SIG-M5 (cell line): ENCODE results near the gene CTBP2.
"Not testable (repeated sequence)": the region's sequence is repeated elsewhere in the genome, so short reads cannot be mapped to it uniquely, and the experiment has no call there.

Source experiments
- DNase-seq: peaks from one replicate; lab custom pipeline; 2025; lab: John Stamatoyannopoulos, UW

The CTBP2 gene

DNA sequence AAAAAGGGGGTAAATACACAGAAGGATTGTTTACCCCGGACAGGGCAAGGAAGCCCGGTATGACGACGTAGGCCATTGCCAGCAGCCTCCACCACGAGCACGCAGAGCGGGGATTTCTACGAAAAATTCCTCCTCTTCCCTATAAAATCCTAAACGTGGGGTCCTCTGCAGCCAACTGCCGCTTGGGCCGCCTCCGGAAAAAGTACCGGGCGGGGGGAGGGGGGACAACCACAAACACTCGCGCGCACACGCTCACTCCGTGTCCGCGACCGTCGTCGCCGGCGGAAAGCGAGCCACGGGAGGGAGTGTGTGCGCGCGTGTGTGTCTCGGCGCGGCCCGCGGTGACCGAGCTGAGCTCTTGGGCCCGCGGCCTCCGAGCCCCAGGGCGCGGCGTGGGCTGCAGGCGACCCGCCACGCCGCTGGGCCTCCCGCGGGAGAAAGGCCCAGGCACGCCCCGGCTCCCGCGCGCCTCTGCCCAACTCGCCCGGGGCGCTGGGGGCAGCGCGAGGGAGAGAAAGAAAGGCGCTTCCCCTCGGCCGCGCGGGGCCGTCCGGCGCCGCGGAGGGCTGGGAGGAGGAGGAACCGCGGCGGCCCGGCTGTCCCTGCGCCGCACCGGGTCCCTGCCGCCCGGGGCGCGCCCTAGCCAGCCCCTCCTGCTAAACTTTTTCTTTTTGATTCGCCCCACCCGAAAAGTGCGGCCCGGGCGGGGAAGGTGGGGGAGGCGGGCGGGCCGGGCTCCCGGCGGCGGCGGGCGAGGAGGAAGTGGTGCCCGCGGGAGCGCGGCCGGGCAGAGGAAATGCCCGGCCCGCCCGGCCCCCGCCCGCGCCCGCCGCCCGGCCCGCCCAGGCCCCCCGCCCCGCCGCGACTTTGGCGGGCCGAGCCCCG, 1.5 kb downstream of the CTBP2 start:
- no peak for DNase-seq

DNA sequence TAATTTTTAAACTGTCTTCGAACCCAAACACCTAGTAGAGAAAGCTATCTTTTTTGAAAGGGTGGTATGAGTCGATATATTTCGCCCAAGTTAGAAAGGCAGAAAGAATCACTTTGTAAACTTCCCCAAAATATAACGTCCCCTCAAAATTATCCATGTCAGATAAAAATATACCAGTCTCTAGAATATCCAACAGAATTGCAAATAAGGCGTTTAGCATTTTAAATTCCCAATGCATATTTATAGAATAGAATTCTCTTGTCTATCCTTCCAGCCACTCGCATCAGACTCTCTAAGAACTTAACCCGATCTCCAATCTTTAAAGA, 2.1 kb downstream of the CTBP2 start:
- DNase-seq = no peak

DNA sequence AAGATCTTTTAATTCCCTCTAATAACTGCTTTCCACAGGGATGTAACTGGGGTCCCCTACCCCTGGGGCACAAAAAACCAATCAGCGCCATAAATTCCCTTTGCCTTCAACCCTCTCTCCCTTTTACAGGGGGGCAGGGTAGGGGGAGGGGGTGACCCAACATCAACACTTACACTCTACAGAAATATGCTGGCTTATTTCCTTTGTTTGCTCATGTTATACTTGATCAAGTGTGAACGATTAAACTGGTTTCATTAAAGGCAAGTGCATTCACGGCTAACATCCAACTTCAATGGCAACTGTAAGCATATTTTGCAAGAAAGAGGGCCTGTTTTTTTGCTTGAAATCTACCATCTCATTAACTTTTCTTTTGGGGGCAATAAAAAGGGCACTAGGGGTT, 2.9 kb downstream of the CTBP2 start:
- no peak for DNase-seq

GRCh38 chr10:125156739-125157480, 3.5 kb downstream of the CTBP2 start:
- DNase-seq = no peak

- DNase-seq = no peak
Measured at GRCh38 chr10:125156196-125156595, 4.2 kb downstream of the CTBP2 start.

- DNase-seq = no peak
Measured at GRCh38 chr10:125155101-125155500, 5.3 kb downstream of the CTBP2 start.

DNA sequence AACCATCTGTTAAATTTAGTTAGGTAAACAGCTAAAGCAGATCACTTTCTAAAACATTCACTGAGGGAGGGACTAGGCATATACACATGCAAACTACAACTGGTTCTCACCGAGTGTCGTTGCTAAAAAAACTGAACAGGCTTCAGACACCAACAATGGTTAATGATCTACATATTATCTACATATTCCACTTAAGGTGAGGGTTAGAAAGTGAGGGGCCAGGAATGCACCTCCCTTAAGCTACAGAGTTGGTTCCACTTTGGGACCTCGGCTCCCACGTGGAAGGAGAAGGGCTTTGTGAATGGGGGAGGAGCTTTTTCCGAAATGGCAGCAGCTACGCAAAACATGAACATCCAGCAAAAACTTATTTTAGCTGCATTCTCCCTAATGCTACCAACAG, 5.8 kb downstream of the CTBP2 start:
- no peak for DNase-seq

DNA sequence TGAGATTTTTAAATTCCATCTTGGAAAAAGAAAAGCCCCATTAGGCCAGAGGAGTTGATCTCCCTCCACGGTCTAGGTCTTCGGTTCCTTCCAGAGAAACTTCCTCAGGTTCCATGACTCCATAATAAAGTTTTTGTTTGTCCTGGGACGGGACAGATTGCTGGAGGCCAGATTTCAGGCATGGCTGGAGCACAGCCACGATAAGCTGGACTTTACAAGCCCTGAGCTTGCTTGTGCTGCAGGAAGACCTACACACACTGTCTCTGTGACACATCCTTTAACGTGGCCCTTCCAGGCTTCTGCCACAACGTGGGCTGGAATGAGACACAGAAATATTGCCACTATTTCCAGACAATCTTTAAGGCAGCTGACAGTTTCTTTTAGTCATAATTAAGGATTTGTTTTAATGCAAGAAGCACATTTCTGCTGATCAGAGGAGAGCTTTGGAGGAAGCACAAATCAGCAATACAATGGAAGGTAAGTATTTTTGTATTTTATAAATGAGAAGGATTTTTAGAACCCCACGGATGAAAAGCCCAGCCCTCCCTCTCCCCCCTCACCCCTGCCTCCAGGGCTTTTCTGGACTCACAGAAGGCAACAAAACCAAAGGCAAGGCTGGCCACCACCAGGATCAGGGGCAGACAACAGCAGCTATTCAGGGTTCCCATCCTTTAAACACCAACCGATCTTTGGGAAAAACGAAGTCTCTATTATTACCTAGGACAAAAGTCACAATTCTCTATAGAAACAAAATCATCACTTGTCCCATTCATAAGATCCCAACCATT, 6.5 kb downstream of the CTBP2 start:
- no peak for DNase-seq

DNA sequence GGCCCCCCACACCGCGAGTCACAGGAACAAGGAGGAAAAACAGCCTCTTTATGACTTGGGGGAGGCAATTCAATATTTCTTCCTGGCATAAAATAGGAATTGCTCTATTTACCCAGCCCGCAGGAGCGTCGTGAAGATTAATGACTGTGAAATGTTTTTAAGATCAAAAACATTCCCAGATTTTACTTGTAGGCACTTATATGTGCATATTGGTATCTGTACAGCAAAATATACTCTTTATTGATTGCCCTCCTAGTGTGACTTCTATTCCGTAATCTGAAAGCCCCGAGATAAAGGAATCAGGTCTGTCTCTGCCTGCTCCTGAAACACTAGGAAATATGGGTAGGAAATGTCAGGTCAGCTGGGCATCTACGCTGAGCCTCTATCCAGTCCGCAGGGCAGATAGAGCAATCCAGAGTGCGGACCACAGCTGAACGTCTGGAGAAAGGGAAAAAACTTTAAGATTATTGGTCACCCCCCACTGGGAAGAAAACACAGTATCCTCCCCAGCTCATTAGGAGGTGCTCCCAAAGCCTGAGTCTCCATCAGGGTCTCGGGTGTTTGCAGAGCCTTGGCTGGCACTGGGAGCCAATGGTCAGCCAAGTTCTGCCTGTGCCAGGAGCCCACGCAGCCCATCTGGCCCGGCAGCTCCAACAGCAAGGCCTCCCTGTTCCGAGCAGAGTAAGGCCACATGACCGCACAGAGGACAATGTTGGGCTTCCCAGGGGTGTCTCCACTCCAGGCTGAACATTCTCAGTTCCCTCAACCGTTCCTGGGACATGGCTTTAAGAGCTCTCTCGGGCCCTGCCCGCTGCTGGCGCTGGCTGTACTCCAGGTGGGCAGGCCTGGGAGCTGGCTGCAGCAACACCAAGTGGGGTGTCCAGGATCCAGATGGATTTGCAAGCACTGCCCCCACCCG, 7.7 kb downstream of the CTBP2 start:
- no peak for DNase-seq

- no peak for DNase-seq
Measured at GRCh38 chr10:125151553-125152449, 8.6 kb downstream of the CTBP2 start.

DNA sequence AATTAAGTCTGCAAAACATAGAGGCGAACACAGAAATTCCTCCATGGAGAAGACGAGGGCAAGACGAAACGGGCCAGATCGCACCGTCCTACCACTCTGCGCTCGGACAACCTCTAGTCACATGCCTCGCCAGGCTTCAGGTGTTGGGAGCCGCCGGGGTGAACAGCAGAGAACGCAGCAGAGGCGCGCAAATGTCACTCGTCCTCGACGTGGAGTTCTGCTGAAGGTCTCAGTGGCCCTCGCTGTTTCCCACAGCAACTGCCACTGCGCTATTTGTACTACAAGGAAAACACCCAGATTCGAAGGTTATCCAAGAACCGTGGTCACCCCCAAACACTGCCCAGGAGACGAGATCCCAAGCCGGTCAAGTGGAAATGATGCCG, 9.2 kb downstream of the CTBP2 start:
- no peak for DNase-seq

- not testable (repeated sequence) for DNase-seq
Measured at GRCh38 chr10:125150376-125151083, 9.8 kb downstream of the CTBP2 start.

DNA sequence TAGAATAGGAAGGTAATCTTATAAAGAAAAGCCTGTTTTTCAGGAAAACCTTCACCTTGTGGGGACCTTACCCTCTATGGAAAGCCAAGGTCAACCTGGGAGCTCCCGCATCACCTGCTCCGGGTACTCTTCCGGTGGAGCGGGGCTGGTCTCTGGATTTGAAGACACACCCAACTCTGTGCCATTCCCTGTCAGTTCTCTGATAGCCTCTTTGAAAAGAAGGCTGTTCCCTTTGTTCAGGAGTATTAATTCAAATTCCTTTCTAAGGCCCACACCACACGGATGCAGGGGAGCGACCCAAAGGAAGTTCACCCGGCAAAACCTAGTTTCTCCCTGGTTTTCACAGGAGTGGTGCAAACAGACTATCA, 10.7 kb downstream of the CTBP2 start:
- DNase-seq = no peak

GRCh38 chr10:125149036-125149679, 11.2 kb downstream of the CTBP2 start:
- DNase-seq = no peak

- DNase-seq = no peak
Measured at GRCh38 chr10:125148528-125148927, 11.8 kb downstream of the CTBP2 start.

- DNase-seq = no peak
Measured at GRCh38 chr10:125147971-125148439, 12.4 kb downstream of the CTBP2 start.

- no peak for DNase-seq
Measured at GRCh38 chr10:125146791-125147579, 13.4 kb downstream of the CTBP2 start.

- DNase-seq = no peak
Measured at GRCh38 chr10:125145636-125146035, 14.7 kb downstream of the CTBP2 start.
